Endothelial cell (in vitro differentiated cells): ENCODE data around the gene WTIP. TPM values are rescaled to one million over a fixed set of nuclear protein-coding genes. Genes with fewer than 3 reads are reported as not detected.

Experiments
- DNase-seq: peaks from one replicate; pipeline ENCODE4 v3.0.0; 2021; ENCODE audit warnings: low spot score
- H3K27ac Mint-ChIP-seq: one replicate; pipeline ENCODE4 v1.8.0; 2021; ENCODE audit warnings: mixed read lengths, inconsistent platforms; ENCODE audit not compliant: unreplicated experiment
- H3K27me3 Mint-ChIP-seq: one replicate; pipeline ENCODE4 v1.8.0; 2021; ENCODE audit warnings: mild to moderate bottlenecking, moderate library complexity, mixed read lengths, inconsistent platforms; ENCODE audit not compliant: unreplicated experiment
- H3K36me3 Mint-ChIP-seq: one replicate; pipeline ENCODE4 v1.8.0; 2021; ENCODE audit warnings: mild to moderate bottlenecking, low read depth, mixed read lengths, inconsistent platforms; ENCODE audit not compliant: unreplicated experiment
- H3K4me1 Mint-ChIP-seq: one replicate; pipeline ENCODE4 v1.8.0; 2021; ENCODE audit warnings: mild to moderate bottlenecking, mixed read lengths, inconsistent platforms; ENCODE audit not compliant: unreplicated experiment
- H3K4me3 Mint-ChIP-seq: one replicate; pipeline ENCODE4 v1.8.0; 2021; ENCODE audit warnings: mild to moderate bottlenecking, mixed read lengths, inconsistent platforms; ENCODE audit not compliant: unreplicated experiment
- H3K9me3 Mint-ChIP-seq: one replicate; pipeline ENCODE4 v1.8.0; 2021; ENCODE audit warnings: mixed read lengths, inconsistent platforms; ENCODE audit not compliant: unreplicated experiment
- total RNA-seq: library from RNA; stranded (reverse); fragmentation: NEBNext Ultra II Directional; extraction: Animal tissue kit (Norgen Biotek cat#: 25700); gene quantifications from one replicate; pipeline ENCODE4 v1.2.1, GENCODE V29; 2021; ENCODE audit not compliant: unreplicated experiment
- TF ChIP-seq, protein P1 (sequence below): fragments of 200-600 bp; sonication (generic); IDR thresholded peaks from one replicate; pipeline ENCODE4 v1.5.0; 2021; ENCODE audit warnings: antibody characterized with exemption; ENCODE audit not compliant: unreplicated experiment

WTIP gene
- total RNA-seq, 1 donor from 2014 or later, result 17.6 TPM

DNA sequence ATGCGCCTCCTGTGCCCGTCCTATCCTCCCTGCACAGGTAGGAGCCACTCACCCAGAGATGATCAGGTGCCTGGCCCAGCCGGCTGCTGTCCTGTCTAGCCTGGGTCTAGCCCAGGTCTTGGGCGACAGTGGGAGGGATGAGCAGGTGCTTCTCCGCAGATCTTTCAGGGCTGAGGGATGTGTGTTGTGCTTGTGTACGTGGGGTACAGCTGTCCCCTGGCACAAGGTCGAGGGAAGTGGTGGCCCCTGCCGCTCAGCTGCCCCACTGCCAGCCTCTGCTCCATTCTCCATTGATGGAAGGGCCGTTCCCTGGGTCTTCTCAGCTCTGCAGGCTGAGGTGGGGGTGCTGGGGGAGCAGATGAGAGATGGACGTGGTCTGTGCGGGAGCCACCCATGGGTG lies 13.0 kb downstream of the WTIP start:
- TF ChIP-seq, protein P1, sequence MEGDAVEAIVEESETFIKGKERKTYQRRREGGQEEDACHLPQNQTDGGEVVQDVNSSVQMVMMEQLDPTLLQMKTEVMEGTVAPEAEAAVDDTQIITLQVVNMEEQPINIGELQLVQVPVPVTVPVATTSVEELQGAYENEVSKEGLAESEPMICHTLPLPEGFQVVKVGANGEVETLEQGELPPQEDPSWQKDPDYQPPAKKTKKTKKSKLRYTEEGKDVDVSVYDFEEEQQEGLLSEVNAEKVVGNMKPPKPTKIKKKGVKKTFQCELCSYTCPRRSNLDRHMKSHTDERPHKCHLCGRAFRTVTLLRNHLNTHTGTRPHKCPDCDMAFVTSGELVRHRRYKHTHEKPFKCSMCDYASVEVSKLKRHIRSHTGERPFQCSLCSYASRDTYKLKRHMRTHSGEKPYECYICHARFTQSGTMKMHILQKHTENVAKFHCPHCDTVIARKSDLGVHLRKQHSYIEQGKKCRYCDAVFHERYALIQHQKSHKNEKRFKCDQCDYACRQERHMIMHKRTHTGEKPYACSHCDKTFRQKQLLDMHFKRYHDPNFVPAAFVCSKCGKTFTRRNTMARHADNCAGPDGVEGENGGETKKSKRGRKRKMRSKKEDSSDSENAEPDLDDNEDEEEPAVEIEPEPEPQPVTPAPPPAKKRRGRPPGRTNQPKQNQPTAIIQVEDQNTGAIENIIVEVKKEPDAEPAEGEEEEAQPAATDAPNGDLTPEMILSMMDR, result no peak

GRCh38 chr19:34495416-34495815 lies 13.9 kb downstream of the WTIP start:
- Mint-ChIP-seq H3K27me3 (peaks cover 3% of the 10 kb centered on the region), H3K27ac (no peak overlapping the region), H3K36me3 (peaks cover 22% of the 10 kb centered on the region), H3K4me1 (no peaks in the 10 kb centered on the region), H3K4me3 (no peak overlapping the region), H3K9me3 (no peaks in the 10 kb centered on the region)
- TF ChIP-seq, protein P1, result no peak
- no peak for DNase-seq

More for the DNA sequence above, 13.0 kb downstream of the WTIP start:
- Mint-ChIP-seq H3K27me3 (peaks cover 3% of the 10 kb centered on the region), H3K36me3 (peaks cover 22% of the 10 kb centered on the region), H3K4me1 (no peaks in the 10 kb centered on the region), H3K27ac (no peak overlapping the region), H3K4me3 (no peak overlapping the region), H3K9me3 (no peaks in the 10 kb centered on the region)
- no peak for DNase-seq

DNA sequence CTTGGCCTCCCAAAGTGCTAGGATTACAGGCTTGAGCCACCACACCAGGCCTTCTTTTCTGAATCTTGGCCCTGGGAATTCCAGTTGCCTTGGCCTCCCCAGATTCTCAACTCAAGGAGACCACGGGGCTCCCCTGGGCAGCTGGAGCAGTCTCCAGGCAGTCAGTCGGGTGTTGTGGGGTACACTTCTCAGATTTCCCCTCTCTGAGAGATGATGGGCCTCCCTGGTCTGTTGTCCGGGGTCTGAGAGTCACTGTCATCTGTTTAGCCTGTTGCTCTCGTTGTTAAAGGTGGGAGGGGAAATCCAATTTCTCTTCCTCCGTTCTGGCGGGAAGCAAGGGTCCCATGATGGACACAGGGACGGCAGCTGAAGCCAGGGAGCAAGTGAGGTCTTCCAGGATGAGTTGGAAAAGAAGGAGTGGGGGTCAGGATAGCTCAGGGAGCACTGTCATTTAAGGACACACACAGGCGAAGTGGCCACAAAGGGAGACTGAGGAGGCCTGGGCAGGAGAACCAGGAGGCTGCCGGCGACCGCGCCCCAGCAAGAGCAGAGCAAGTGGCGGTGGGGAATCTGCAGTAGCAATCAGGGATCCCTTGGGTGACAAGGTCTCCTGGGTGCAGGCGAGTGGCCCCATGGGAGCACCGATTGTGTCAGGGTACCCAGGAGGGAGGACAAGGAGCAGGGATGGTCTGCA lies 15.7 kb downstream of the WTIP start:
- DNase-seq, result no peak
- no peak overlapping the region for H3K27ac Mint-ChIP-seq
- H3K9me3 Mint-ChIP-seq, result no peaks in the 10 kb centered on the region
- TF ChIP-seq, protein P1, result no peak
- H3K36me3 Mint-ChIP-seq, result peaks cover 15% of the 10 kb centered on the region
- no peaks in the 10 kb centered on the region for H3K4me1 Mint-ChIP-seq
- no peak overlapping the region for H3K4me3 Mint-ChIP-seq
- peaks cover 3% of the 10 kb centered on the region for H3K27me3 Mint-ChIP-seq

DNA sequence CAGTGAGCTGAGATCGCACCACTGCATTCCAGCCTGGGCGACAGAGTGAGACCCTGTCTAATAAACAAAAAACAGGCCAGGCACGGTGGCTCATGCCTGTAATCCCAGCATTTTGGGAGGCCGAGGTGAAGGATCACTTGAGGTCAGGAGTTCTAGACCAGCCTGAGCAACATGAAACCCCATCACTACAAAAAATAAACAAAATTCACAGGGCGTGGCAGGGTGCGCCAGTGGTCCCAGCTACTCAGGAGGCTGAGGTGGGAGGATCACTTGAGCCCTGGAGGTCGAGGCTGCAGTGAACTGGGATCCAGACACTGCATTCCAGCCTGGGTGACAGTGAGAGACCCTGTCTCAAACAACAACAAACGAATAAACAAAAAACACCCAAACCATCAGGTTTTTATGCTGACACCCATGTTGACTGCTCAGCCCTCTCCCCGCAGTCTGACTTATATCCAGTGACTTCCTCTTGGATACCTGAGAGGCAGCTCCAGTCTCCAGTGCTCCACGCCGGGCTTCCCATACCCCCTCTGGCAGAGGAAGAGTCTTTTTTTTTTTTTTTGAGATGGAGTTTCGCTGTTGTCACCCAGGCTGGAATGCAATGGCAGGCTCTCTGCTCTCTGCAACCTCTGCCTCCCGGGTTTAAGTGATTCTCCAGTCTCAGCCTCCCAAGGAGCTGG lies 17.7 kb downstream of the WTIP start:
- Mint-ChIP-seq H3K9me3 (no peaks in the 10 kb centered on the region), H3K27me3 (peaks cover 3% of the 10 kb centered on the region), H3K27ac (no peak overlapping the region), H3K36me3 (peaks cover 8% of the 10 kb centered on the region), H3K4me1 (no peaks in the 10 kb centered on the region), H3K4me3 (no peak overlapping the region)
- no peak for DNase-seq
- TF ChIP-seq, protein P1, result no peak

DNA sequence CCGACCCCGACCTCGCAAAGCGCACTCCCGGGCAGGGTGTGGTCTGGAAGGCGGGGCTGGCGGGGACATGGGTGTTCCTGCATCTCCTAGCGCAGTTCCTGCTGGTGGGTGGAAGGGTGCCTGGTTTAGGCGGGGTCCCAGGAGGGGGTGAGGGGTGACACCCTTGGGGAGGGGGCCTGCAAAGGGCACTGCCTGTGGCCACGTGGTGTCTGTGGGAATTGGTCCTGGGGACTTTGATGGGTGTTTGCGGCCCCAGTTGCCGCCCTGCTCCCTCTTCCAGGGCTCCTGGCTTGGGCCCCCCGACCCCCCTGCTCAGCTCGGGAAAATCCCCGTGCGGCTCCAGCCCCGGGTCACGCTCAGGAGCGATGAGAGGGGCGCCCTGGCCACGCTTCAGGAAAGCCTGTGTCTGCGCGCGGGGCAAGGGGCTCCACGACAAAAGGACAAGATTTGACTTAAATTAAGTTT lies 19.1 kb downstream of the WTIP start:
- Mint-ChIP-seq H3K27me3 (peaks cover 3% of the 10 kb centered on the region), H3K27ac (no peak overlapping the region), H3K4me1 (no peaks in the 10 kb centered on the region), H3K9me3 (no peaks in the 10 kb centered on the region), H3K4me3 (no peak overlapping the region), H3K36me3 (peaks cover 8% of the 10 kb centered on the region)
- TF ChIP-seq, protein P1, result no peak
- no peak for DNase-seq
